GM12891 (cell line): Measurements from ENCODE around the gene SOX10.

Experiments used
- DNase-seq: peaks from one replicate; pipeline ENCODE4 v3.0.0; 2011; ENCODE audit warnings: low spot score; ENCODE audit not compliant: insufficient read length
- FAIRE-seq: peaks from 2 replicates; lab custom pipeline; 2011; peaks lifted over from hg19 to GRCh38; lab: Jason Lieb, UNC
- PAX5 ChIP-seq: IDR thresholded peaks from 2 replicates; pipeline ENCODE4 v1.6.1; 2011; ENCODE audit warnings: low read length, moderate library complexity, mild to moderate bottlenecking; ENCODE audit not compliant: insufficient read depth, severe bottlenecking
- POLR2A ChIP-seq: IDR thresholded peaks from 2 replicates; pipeline ENCODE4 v1.6.1; 2011; ENCODE audit warnings: low read depth, low read length, control low read depth
- POLR2AphosphoS5 ChIP-seq: IDR thresholded peaks from 2 replicates; pipeline ENCODE4 v1.6.1; 2011; ENCODE audit warnings: low read depth, low read length, control low read depth
- POU2F2 ChIP-seq: IDR thresholded peaks from 2 replicates; pipeline ENCODE4 v1.6.1; 2011; ENCODE audit warnings: low read depth, mild to moderate bottlenecking, control low read depth, low read length, moderate library complexity
- SPI1 ChIP-seq: IDR thresholded peaks from 2 replicates; pipeline ENCODE4 v1.6.1; 2011; ENCODE audit warnings: low read depth, low read length, control low read depth
- TAF1 ChIP-seq: IDR thresholded peaks from 2 replicates; pipeline ENCODE4 v1.6.1; 2011; ENCODE audit warnings: low read depth, low read length, control low read depth

Gene SOX10

GRCh38 chr22:38016182-38017151 lies 32.1 kb upstream of the SOX10 start:
- no peak for DNase-seq
- no peak for FAIRE-seq
- TF ChIP-seq POLR2AphosphoS5 (no peak), SPI1 (no peak), TAF1 (no peak), POLR2A (no peak), POU2F2 (no peak), PAX5 (no peak)

GRCh38 chr22:38014083-38014482 lies 29.7 kb upstream of the SOX10 start:
- no peak for TF ChIP-seq PAX5
- TF ChIP-seq POLR2AphosphoS5: no peak
- TF ChIP-seq POLR2A: no peak
- no peak for TF ChIP-seq POU2F2
- TF ChIP-seq SPI1: no peak
- no peak for TF ChIP-seq TAF1
- no peak for DNase-seq
- FAIRE-seq: no peak

GRCh38 chr22:38012604-38013072 lies 28.3 kb upstream of the SOX10 start:
- TF ChIP-seq POLR2A (no peak), POLR2AphosphoS5 (no peak), SPI1 (no peak), PAX5 (no peak), POU2F2 (no peak), TAF1 (no peak)
- no peak for FAIRE-seq
- no peak for DNase-seq

- DNase-seq: no peak
- TF ChIP-seq SPI1: no peak
- TF ChIP-seq PAX5: no peak
- TF ChIP-seq TAF1: no peak
- TF ChIP-seq POLR2AphosphoS5: no peak
- TF ChIP-seq POLR2A: no peak
- TF ChIP-seq POU2F2: no peak
- FAIRE-seq: no peak
Observed at GRCh38 chr22:38009000-38009806, 24.8 kb upstream of the SOX10 start.

GRCh38 chr22:38007330-38007902 lies 23.1 kb upstream of the SOX10 start:
- no peak for FAIRE-seq
- no peak for DNase-seq
- TF ChIP-seq PAX5 (no peak), POU2F2 (no peak), POLR2AphosphoS5 (no peak), SPI1 (no peak), POLR2A (no peak), TAF1 (no peak)

- DNase-seq: no peak
- FAIRE-seq: no peak
- TF ChIP-seq POLR2A (no peak), PAX5 (no peak), POU2F2 (no peak), SPI1 (no peak), POLR2AphosphoS5 (no peak), TAF1 (no peak)
Observed at GRCh38 chr22:38006906-38007305, 22.6 kb upstream of the SOX10 start.

GRCh38 chr22:38005943-38006342 lies 21.6 kb upstream of the SOX10 start:
- FAIRE-seq (no peak), DNase-seq (no peak)
- TF ChIP-seq POU2F2 (no peak), POLR2A (no peak), SPI1 (no peak), POLR2AphosphoS5 (no peak), PAX5 (no peak), TAF1 (no peak)

GRCh38 chr22:37999640-38000272 lies 15.4 kb upstream of the SOX10 start:
- TF ChIP-seq PAX5 (no peak), POLR2A (no peak), SPI1 (no peak), POLR2AphosphoS5 (no peak), TAF1 (no peak), POU2F2 (no peak)
- DNase-seq: no peak
- FAIRE-seq: no peak
